GM19438 (cell line): Measurements from ENCODE around the gene DGLUCY.
"Not testable (repeated sequence)": the region's sequence is repeated elsewhere in the genome, so short reads cannot be mapped to it uniquely, and the experiment has no call there.

ENCODE experiments used
- ATAC-seq: cut with Tn5 transposase; IDR thresholded peaks from one replicate; pipeline ENCODE4 v1.9.1; 2021; ENCODE audit warnings: low read depth; ENCODE audit not compliant: unreplicated experiment

DGLUCY gene

DNA sequence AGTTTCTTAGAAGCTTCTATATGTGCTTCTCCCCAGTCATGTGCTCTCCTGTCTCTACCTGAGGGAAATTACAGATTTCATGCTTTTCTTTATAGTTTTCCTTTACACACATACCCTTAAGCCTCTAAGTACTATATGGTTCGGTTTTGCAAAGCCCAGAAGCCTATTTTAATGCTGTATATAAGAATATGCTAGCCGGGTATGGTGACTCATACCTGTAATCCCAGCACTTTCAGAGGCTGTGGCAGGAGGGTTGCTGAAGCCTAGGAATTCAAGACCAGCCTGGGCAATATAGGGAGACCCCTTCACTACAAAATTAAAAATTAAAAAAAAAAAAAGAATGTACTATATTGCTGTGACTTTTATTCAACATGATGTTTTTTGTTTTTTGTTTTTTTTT is 15.4 kb downstream of the DGLUCY start:
- no peak for ATAC-seq

GRCh38 chr14:91135039-91135438 is 21.2 kb downstream of the DGLUCY start:
- ATAC-seq: no peak

DNA sequence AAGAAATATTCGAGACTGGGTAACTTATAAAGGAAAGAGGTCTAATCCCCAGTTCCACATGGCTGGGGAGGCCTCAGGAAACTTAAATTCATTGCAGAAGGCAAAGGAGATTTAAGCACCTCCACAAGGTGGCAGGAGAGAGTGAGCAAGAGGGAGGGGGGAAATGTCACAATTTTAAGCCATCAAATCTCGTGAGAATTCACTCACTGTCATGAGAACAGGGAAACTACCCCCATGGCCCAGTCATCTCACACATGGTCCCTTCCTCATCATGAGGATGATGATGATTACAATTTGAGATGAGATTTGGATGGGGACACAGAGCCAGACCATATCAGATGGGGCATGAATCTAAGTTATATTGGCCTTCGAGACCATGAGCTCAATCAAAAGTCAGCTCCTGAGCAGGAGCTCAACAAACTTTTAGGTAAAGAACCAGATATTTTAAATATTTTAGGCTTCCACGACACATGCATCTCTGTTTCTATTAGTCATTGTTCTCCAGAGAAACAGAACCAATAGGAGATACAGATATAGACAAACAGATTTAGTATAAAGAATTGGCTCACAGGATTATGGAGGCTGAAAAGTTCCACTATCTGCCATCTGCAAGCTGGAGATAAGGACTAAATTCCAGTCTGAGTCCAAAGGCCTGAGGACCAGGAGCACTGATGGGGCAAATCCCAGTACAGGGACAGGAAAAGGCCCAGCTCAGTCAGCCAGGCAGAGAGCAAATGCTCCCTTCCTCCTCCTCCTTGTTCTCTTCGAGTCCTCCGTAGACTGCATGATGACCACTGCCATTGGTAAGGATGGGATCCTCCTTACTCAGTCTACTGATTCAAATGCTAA is 24.9 kb downstream of the DGLUCY start:
- no peak for ATAC-seq

DNA sequence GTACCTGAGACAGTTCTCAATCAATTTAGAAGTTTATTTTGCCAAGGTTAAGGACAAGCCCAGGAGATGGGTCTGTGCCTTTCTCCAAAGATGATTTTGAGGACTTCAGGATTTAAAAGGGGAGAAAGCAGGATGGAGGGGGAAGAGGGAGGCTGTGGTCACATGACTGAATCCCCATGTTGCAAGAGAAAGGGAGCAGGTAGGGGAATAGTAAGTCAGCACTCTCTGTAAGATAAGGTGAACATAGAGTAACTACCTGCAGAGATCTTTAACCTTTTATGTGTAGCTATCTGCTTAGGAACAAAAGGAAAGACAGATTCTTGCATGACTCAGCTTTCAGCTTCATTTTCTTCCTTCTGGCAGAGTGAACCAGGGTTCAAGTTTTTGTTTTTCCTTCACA is 25.9 kb downstream of the DGLUCY start:
- ATAC-seq: no peak

DNA sequence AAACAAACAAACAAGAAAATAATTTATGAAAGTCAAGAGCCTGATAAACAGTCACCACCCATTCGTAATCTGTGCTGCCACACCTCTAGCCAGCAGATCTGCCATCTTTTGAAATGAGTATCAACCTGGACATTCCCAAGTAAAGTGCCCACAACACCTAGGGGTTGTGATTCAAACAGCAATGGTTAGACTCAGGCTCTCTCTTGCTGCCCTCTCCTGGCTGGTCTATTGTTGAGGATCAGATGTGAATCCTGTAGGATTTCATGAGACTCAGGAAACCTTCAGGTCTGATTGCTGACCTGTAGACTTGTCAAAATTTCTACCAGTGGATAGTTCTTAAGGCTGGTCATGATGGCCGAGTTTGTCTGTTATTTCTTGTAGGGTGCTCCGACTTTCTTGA is 26.8 kb downstream of the DGLUCY start:
- no peak for ATAC-seq

DNA sequence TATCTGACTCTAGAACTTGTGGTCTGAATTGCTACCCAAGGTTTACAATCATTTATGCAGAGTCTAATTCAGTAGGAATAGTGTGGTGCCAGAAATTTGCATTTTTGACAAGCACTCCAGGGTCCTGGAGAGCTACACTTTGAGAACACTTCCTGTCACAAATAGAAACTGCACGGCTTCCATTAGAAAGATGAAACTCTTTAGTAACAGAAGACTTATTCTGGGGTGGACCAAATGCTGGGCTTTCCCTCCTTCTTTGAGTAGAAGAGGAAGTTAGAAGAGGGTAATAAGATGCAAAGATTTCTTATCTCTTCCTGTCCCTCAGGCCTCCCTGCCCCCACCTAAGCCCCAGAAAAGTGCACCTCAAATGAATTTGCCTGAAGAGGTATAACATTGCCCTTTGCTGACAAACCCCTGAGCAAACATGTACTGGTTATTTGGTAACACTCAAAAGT is 28.4 kb downstream of the DGLUCY start:
- ATAC-seq: peak; percentile 94

DNA sequence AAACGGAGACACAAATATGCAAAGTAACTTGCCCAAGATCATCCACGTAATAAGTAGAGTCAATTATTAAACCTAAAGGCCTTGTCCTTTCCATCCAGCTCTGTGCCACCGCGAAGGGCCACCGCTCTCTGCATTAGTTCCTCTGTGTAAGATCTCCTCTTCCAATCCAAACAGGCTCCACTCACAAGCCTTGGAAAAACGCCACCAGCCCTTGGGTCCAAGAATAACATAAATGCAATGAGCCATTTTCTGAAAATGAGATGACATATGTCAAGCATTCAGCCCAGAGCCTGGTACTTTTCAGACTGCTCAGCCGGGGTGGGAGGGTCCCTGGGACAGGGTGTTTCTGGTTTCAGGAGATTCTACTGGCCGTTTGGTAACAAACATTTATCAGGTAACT is 30.0 kb downstream of the DGLUCY start:
- no peak for ATAC-seq

DNA sequence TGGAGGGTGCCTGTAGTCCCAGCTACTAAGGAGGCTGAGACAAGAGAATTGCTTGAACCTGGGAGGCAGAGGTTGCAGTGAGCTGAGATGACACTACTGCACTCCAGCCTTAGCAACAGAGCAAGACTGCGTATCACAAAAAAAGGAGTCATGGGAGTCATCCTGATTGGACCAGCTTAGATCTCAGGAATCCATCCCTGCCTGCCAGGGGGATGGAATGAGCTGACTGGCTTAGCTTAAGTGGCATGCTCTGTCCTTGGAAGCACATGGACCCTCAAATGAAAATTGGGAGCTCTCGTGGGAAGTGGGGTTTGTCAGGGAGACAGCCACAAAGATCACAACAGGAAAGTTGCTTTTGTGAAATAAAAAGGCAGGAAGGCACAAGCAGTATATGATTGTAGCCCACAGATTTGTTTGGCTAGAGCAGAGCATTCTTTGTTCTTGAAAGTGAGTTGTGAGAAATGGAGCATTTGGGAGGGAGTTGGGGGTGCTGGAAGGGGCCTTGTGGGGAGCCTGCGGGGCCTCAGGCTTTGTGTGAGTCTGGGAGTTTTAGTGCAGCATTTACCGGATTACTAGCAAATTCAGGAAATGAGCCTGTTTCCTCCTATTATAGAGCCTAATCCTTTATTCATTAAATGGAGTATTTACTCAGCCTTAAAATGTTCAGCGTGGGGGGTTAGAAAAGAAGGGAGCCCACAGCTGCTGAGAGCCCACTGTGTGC is 30.7 kb downstream of the DGLUCY start:
- ATAC-seq: no peak

DNA sequence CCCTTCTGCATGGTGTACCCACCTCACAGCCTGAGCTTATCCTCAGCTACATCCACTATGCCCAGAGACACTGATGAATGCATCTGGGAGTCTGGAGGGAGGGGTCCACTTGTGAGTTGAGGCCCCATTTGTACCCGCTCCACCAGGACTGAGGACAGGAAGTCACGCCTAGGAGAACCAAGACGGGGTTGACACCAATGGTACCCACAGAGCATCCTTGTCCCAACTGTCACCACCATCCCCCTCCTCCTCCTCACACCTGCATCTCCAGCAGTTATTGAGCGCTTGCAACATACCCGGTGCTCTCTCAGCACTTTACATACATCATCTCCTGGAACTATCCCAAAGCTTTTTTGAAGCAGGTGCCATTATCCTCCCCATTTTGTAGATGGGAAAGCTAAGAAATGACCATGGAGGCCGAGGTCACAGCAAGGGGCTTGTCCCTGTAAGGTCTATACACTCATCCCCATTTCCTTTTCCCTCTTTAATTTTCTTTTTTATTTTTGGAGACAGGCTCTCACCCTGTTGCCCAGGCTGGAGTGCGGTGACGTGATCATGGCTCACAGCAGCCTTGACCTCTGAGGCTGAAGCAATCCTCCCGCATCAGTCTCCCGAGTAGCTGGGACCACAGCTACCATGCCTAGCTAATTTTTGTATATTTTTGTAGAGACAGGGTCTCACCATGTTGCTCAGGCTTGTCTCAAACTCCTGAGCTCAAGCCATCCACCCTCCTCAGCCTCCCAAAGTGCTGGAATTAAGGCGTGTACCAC is 31.7 kb downstream of the DGLUCY start:
- no peak for ATAC-seq

DNA sequence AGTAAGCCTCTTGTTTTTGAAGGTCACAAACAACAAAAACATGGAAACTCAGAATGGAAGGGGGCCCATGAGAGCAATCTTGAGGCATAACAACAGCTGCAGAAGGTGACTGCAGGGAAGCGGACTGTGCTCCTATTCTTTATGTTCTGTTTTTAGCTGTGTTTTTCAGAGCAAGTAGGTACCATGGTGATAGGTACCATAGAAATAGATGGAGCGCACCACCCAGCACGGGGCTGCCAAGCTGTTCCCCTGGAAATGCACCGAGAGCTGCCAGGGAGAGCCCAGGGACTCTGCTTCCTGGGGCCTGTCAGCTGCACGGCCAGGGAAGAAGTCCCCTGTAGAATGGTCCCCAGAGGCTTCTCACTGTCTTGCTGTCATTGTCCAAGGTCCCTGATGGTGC is 32.8 kb downstream of the DGLUCY start:
- ATAC-seq: no peak

- no peak for ATAC-seq
Observed at GRCh38 chr14:91149462-91149861, 35.6 kb downstream of the DGLUCY start.

DNA sequence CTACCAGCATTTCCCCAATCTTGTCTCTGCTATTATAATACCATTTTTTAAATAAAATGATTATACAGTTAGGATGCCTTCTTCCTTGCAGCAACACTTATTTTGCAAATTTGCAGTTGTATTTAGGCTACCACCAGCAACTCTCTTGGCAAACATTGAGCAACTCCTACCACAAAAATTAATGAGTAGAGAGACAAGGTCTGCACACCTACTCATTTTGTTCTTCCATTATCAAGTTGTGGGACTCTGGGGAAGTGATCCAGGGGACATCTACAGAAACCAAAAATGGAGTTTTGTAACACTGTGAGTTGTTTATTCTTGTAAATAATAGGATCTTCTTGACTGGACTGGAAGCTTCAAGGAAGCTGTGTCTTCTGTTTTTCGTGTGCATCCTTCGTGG is 38.6 kb downstream of the DGLUCY start:
- no peak for ATAC-seq

- ATAC-seq: no peak
Observed at GRCh38 chr14:91153360-91153759, 39.5 kb downstream of the DGLUCY start.

- ATAC-seq: no peak
Observed at GRCh38 chr14:91154851-91155625, 41.2 kb downstream of the DGLUCY start.

- no peak for ATAC-seq
Observed at GRCh38 chr14:91155626-91156089, 41.8 kb downstream of the DGLUCY start.

- ATAC-seq: not testable (repeated sequence)
Observed at GRCh38 chr14:91156142-91156666, 42.3 kb downstream of the DGLUCY start.

- not testable (repeated sequence) for ATAC-seq
Observed at GRCh38 chr14:91156877-91157276, 43.0 kb downstream of the DGLUCY start.

DNA sequence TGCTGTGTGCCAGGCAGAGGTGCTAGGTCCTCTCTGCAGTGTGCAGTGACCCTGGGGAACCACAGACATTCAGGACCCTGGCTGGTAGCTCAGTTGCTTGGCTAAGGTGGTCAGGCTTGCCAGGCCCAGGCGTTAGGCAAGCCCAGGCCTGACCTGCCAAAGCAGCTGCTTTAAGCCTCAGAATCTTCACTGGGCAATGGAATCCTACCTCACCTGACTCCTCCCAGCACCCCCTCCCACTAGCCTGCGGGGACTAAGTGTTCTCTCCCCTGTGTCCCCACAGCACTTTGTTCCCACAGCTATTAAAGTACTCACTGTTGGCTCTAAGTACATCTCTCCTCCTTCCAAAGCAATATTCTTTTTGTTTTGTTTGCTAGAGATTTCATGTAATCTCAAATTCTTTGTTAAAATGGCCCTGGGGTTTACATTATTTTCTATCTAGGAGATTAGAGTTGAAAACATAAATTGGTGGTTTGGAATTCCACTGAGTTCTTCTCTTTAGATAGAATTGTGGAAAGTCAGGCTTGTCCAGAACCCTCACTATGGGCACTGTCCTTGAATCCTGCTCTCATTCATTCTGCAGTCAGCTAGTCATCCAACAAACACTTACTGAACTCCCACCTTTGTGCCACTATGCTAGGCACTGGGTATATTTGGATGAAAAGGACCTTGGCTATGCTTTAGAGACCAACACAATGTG is 44.4 kb downstream of the DGLUCY start:
- ATAC-seq: no peak

DNA sequence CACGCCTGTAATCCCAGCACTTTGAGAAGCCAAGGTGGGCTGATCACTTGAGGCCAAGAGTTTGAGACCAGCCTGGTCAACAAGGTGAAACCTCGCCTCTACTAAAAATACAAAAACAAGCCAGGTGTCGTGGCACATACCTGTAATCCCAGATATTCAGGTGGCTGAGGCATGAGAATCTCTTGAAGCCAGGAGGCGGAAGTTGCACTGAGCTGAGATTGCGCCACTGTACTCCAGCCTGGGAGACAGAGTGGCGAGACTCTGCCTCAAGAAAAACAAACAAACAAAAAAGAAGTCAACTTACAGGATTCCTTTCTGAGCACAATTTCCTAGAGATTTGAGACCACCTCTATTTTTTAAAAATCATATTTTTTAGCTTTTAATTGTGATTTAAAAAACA is 45.3 kb downstream of the DGLUCY start:
- ATAC-seq: no peak
